Anterior cingulate cortex (tissue), 58 donors: Measurements from ENCODE around the gene MT1M.
"Not testable (repeated sequence)": the region's sequence is repeated elsewhere in the genome, so short reads cannot be mapped to it uniquely, and the experiment has no call there.

Experiments used
- DNase-seq, 58 donors: peaks; one replicate each; lab custom pipeline; 2025; lab: John Stamatoyannopoulos, UW

Gene MT1M

DNA sequence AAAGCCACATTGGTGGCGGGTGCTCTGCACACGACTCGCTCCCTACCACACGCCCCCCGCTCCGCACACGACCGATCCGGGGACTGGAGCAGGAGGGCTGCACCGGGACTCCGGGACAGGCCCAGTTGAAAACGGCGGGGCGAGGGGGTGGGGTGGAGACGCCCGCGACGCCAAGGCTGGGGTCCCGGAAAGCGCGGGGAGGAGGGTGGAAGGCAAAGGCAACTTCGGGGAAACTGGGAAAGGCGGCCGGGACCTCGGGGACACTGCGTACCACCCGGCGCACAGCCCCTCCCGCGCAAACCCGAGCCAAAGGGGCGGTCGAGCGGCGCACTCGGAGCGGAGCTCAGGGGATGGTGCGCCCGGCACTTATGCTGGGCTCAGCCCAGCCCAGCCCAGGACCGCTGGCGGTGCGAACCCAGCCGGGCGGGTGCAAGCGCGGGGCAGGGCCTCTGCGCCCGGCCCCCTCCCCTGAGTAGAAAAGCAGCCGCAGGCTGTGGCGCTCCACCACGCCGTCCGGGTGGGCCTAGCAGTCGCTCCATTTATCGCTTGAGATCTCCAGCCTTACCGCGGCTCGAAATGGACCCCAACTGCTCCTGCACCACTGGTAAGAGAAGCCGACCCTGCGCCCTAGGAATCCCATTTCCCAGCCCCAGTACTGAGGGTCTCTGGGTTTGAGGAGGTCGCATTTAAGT is at the start of gene MT1M:
Gene MT1M (plus strand): TSS at position 504 of the 692 bp plus-strand sequence. CDS start 73 bp downstream, at position 577.
- DNase-seq, result peak in 45 of 58 donors; percentile 17 to 78 (median 53)

GRCh38 chr16:56582911-56583310 is 49.5 kb upstream of the MT1M start:
- DNase-seq, result not testable (repeated sequence)

- DNase-seq, result no peak
Measured at GRCh38 chr16:56583351-56584168, 48.9 kb upstream of the MT1M start.

DNA sequence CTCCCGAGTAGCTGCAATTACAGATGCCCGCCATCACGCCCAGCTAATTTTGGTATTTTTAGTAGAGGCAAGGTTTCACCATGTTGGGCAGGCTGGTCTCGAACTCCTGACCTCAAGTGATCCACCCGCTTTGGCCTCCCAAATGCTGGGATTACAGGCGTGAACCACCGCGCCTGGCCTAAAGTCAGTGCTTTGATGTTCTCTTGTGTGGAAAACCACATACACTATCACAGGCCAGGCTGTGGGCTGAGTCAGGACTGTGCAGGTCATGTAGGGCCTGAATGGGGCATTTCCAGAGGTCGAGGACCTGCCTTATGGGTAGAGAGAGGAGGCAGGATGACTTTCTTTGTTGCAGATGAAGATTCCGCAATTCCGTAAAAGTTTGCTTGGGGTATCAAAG is 48.2 kb upstream of the MT1M start:
- no peak for DNase-seq

- no peak for DNase-seq
Measured at GRCh38 chr16:56588781-56589140, 43.7 kb upstream of the MT1M start.

- peak in 56 of 58 donors; percentile 28 to 89 (median 76) for DNase-seq
Measured at GRCh38 chr16:56589141-56590039, 43.1 kb upstream of the MT1M start, which contains the start of gene MT3. Gene MT3 (plus strand): TSS chr16:56589528. CDS start chr16:56589591, 63 bp downstream.

GRCh38 chr16:56591377-56592060 is 40.9 kb upstream of the MT1M start:
- peak in 8 of 58 donors; percentile 3 to 42 (median 18) for DNase-seq

DNA sequence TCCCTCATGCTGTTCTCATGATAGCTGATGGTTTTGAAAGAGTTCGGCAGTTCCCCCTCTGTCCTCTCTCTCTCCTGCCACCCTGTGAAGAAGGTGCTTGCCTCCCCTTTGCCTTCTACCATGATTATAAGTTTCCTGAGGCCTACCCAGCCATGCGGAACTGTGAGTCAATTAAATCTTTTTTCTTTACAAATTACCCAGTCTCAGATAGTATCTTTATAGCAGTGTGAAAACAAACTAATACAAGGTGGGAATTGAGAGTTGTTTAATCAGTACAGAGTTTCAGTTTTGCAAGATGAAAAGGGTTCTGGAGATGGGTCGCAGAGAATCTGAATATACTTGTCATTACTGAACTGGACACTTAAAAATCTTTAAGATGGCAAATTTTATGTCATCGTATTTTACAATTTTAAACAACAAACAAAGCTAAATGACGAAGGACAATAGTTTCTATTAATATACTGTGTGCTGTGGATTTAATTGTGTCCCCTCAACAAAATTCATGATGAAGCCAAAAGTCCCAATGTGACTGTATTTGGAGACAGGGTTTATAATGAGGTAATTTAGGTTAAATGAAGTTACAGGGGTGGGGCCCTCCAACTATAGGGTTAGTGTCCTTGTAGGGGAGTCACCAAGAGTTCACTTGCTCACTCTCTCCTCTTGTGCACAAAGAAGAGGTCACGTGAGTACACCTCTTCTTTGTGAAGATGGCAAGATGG is 38.7 kb upstream of the MT1M start:
- DNase-seq, result no peak

GRCh38 chr16:56594292-56594619 is 38.2 kb upstream of the MT1M start:
- DNase-seq, result no peak

GRCh38 chr16:56600398-56600999 is 32.0 kb upstream of the MT1M start:
- peak in 28 of 58 donors; percentile 10 to 65 (median 42) for DNase-seq

DNA sequence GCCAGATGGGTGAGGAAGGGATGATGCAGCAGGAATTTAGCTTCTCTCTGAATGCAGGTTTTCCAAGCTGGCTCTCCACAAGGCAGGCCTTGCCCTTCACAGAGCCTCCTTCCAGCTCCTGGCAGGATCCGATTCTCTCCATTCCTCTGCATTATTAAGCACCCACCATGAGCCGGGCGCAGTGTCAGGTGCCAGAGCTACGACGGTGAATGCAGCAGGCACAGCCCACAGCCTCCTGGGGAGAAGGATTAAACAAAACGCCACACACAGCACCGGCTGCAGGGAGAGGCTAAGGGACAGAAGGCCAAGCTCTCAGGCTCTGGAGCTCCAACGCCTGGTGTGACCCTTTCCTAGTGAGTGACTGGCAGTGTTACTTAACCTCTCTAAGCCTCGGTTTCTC is 31.1 kb upstream of the MT1M start:
- DNase-seq, result peak in 8 of 58 donors; percentile 16 to 58 (median 28)

DNA sequence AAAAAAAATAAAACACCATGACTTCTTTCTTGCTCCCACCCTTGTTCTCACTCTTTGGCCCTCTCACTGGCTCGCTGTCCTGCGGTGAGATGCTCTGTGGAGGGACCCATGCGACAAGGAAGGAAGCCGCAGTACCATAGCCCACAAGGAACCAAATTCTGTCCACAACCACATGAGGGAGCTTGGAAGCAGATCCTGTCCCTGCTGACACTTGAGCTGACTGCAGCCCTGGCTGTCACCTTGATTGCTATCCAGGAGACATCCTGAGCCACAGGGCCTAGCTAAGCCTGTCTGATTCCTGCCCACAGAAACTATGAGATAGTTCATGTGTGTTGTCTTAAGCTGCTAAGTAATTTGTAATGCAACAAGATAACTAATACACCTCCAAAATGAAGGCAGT is 28.9 kb upstream of the MT1M start:
- peak in 22 of 58 donors; percentile 9 to 70 (median 35) for DNase-seq

GRCh38 chr16:56604966-56605365 is 27.5 kb upstream of the MT1M start:
- no peak for DNase-seq

DNA sequence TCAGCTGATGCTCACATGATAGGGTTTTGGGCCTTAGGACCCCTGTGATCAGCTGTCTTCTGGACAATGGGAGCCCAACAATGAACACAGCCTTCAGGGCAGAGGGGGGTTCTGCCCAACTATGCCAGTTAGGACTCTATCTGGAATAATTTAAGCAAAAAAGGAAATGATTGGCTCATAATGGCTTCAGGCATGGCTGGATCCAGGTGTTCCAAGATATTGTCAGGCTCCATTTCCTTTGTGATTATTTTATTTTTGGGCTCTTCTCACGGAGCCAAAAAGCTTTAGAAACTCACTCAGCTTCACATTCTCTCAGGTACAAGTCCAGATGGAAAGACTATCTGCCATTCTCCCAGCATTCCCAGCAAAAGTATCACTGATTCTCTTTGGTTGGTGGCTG is 27.0 kb upstream of the MT1M start:
- DNase-seq, result no peak

DNA sequence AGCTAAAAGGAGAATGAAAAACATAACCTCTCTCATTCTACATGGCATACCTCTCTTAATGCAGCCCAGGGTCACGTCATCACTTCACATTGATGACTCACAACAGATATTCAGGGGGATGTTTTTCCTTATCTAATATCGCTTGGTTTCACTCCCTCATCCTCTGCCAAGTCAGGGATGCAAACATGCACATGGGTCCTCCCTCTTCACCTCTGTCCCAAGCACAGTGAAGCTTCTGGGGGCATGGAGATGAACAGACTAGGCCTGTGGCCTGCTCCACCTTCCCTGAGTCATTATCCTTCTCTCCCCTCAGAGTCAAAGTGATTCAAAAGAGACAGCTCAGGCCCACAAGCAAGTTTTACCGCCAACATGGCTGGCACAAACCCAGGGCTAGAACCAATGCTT is 26.4 kb upstream of the MT1M start:
- DNase-seq, result peak in 2 of 58 donors; percentile 24 to 42

- DNase-seq, result peak in 10 of 58 donors; percentile 23 to 58 (median 36)
Measured at GRCh38 chr16:56606476-56607108, 25.9 kb upstream of the MT1M start.

DNA sequence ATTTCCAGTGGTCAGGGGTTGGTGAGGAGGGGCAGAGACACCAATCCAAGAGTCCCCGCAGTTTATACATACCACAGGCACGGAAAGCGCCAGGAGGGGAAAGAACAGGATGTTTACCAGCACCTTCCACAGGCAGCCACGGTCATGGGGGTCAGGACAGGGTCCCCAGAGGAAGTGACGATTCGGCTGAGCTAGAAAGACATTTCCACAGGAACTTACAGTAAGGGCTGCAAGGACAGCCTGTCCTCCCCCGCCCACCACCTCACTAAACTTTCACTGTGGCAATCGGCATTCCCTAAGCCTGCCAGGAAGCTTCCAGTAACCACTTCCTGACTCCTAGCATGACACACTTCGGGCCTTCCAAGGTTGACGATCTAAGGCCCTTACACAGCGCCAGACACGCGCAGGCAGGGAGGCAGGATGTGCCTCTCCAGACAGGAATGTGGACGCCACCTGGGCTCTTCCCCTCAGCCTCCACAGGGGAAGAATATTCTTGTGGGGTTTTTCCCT is 25.3 kb upstream of the MT1M start:
- DNase-seq, result peak in 5 of 58 donors; percentile 19 to 49 (median 30)

DNA sequence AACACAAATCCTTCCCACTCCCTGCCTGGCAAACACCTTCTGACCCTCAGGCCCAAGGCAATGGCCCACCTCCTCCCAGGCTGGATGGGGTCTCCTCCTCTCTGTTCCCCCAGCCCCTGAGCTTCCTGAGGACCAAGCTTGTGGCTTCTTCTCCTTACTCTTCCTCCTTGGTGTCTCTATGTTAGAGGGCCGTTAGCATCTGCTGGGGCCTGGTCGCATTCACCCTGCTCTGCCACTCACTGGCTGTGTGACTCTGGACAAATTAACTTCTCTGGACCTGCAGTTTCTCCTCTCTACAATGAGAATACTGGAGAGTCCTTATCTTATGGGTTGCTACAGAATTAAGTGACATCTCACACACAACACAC is 24.8 kb upstream of the MT1M start:
- no peak for DNase-seq
